Measurements from ENCODE around the gene DPYD.

Gene DPYD

DNA sequence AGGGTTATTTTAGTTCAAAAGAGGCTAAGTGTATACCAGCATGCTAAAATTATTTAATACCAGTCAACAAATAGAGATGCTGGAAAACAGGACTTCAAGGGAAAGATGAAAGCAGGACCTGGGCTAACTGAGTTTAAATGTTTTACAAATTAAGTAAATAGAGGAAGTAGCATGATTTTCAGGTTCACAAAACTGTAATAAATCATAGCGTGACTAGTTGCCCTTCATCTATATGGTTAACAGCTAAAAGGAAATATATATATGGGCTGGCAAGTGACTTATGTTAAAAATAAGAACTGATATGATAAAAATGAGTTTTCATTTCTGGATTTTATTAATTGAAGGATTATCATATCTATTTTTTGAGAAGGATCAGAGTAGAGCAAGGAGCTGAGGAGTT, 25.6 kb downstream of the DPYD start:
- H3K27ac ChIP-seq, result no peak overlapping the region
- TF ChIP-seq CTCF (IDR thresholded peaks at IDR 0.05) (no peak), ZFX (IDR thresholded peaks at IDR 0.05; ENCODE audit: borderline replicate concordance) (no peak)

DNA sequence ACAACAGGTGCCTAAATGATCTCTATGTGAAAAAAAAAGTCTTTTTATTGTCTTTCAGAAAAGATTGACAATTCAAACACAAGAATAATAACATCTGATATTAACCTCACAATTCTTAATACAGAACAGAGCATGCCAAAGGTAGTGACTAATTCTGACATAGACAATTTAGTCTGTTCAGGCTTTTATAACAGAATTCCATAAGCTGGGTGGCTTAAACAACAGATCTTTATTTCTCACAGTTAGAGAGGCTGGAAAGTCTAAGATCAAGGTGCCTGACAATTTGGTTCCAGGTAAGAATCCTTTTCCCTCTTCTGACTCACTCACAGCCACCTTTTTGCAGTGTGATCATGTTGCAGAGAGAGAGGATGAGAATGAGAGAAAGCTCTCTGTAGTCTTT, 27.0 kb downstream of the DPYD start:
- TF ChIP-seq ZFX (IDR thresholded peaks at IDR 0.05; ENCODE audit: borderline replicate concordance), result no peak
- no peak for TF ChIP-seq CTCF (IDR thresholded peaks at IDR 0.05)
- H3K27ac ChIP-seq, result no peak overlapping the region

DNA sequence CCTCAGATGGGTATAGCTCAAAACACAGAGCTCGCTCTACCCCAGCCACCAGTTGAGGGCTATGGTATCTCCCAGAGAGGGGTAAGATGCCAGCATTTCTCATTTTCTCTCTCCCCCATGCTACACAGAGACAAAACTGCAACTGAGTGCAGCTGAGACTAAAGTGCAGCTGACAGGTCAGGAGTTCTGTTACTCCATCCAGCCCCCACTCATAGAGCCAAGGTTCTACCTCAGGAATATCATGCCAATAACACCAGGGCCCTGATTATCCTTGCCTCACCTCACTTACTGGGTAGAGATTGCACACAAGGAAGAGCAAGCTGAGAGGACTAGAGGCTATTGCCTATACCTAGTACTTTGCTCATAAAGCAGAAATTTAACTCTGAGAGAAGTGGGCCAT, 34.6 kb downstream of the DPYD start:
- no peak for TF ChIP-seq ZFX (IDR thresholded peaks at IDR 0.05; ENCODE audit: borderline replicate concordance)
- no peak for TF ChIP-seq CTCF (IDR thresholded peaks at IDR 0.05)
- H3K27ac ChIP-seq, result no peak overlapping the region

GRCh38 chr1:97883823-97884222, 37.0 kb downstream of the DPYD start:
- no peak overlapping the region for H3K27ac ChIP-seq
- no peak for TF ChIP-seq CTCF (IDR thresholded peaks at IDR 0.05)
- no peak for TF ChIP-seq ZFX (IDR thresholded peaks at IDR 0.05; ENCODE audit: borderline replicate concordance)

DNA sequence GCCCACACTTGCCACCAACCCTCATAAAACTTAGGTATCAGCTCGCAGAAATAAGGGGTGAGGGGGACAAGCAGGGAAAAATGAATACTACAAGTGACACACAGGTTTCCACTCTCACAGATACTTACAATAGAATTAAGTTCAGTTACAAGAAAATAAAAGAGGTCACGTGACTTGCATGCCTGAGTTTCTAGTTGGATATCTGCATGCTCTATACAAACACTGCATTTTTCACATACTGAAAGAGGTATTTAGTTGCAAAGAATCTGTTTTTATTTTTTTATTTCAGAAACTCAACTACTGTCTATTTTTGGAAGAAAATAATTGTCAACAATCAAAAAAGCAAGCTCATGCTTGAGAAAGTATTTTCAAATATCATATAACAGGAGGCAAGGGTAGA, 43.5 kb downstream of the DPYD start:
- no peak for TF ChIP-seq CTCF (IDR thresholded peaks at IDR 0.05)
- TF ChIP-seq ZFX (IDR thresholded peaks at IDR 0.05; ENCODE audit: borderline replicate concordance), result no peak
- H3K27ac ChIP-seq, result no peak overlapping the region

DNA sequence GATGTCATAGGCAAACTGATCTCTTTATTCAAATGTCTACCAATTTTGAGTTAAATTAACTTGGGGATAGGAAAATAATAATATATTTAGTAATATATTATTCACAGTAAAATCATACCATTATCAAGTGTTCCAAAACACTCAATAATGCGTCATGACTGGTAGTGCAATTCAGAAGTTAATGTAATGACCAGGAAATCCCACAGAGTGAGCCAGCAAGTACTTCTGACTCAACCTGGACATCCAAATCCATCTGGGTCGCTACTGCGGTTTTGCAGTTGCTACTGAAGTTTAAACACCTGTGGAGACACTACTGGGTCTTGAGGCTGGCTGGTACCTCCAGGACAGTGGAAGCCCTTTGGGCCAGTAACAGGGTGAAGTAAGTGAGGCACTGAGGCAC, 44.8 kb downstream of the DPYD start:
- no peak overlapping the region for H3K27ac ChIP-seq
- no peak for TF ChIP-seq CTCF (IDR thresholded peaks at IDR 0.05)
- TF ChIP-seq ZFX (IDR thresholded peaks at IDR 0.05; ENCODE audit: borderline replicate concordance), result no peak

GRCh38 chr1:97870589-97870988, 50.2 kb downstream of the DPYD start:
- TF ChIP-seq CTCF (IDR thresholded peaks at IDR 0.05), result 0 out of 2 replicates have a peak, but pooled peaks have one; percentile 15
- no peak for TF ChIP-seq ZFX (IDR thresholded peaks at IDR 0.05; ENCODE audit: borderline replicate concordance)
- no peak overlapping the region for H3K27ac ChIP-seq
